Measurements from ENCODE around the gene NCOR1.
"Not testable (repeated sequence)": the region's sequence is repeated elsewhere in the genome, so short reads cannot be mapped to it uniquely, and the experiment has no call there.

Gene NCOR1

GRCh38 chr17:16083223-16083622 is 132.1 kb downstream of the NCOR1 start:
- no peak for DNase-seq

GRCh38 chr17:16081507-16082087 is 133.7 kb downstream of the NCOR1 start:
- DNase-seq = no peak

GRCh38 chr17:16080366-16080765 is 135.0 kb downstream of the NCOR1 start:
- no peak for DNase-seq

GRCh38 chr17:16075949-16076348 is 139.4 kb downstream of the NCOR1 start:
- DNase-seq = no peak

GRCh38 chr17:16074423-16074822 is 140.9 kb downstream of the NCOR1 start:
- no peak for DNase-seq

- no peak for DNase-seq
These were observed 141.5 kb downstream of the NCOR1 start for GRCh38 chr17:16073845-16074244.

GRCh38 chr17:16072031-16072430 is 143.3 kb downstream of the NCOR1 start:
- DNase-seq = no peak

GRCh38 chr17:16068323-16068722 is 147.0 kb downstream of the NCOR1 start:
- DNase-seq = no peak

- no peak for DNase-seq
These were observed 149.2 kb downstream of the NCOR1 start for GRCh38 chr17:16066125-16066524.

GRCh38 chr17:16061631-16062030 is 153.7 kb downstream of the NCOR1 start:
- DNase-seq = no peak

GRCh38 chr17:16055139-16055538 is 160.2 kb downstream of the NCOR1 start:
- DNase-seq = not testable (repeated sequence)

GRCh38 chr17:16052486-16052885 is 162.8 kb downstream of the NCOR1 start:
- no peak for DNase-seq

GRCh38 chr17:16050844-16051243 is 164.5 kb downstream of the NCOR1 start:
- no peak for DNase-seq

- no peak for DNase-seq
These were observed 166.4 kb downstream of the NCOR1 start for GRCh38 chr17:16048811-16049449.

- DNase-seq = no peak
These were observed 168.4 kb downstream of the NCOR1 start for GRCh38 chr17:16046966-16047365.

GRCh38 chr17:16044487-16044886 is 170.8 kb downstream of the NCOR1 start:
- no peak for DNase-seq

- DNase-seq = no peak
These were observed 174.6 kb downstream of the NCOR1 start for GRCh38 chr17:16040710-16041251.

GRCh38 chr17:16037636-16038035 is 177.7 kb downstream of the NCOR1 start:
- no peak for DNase-seq

- no peak for DNase-seq
These were observed 179.1 kb downstream of the NCOR1 start for GRCh38 chr17:16036261-16036660.

- DNase-seq = no peak
These were observed 181.5 kb downstream of the NCOR1 start for GRCh38 chr17:16033729-16034349.

- peak; percentile 69 for DNase-seq
These were observed 187.4 kb downstream of the NCOR1 start for GRCh38 chr17:16027708-16028584.

- no peak for DNase-seq
These were observed 188.4 kb downstream of the NCOR1 start for GRCh38 chr17:16026895-16027294.

- no peak for DNase-seq
These were observed 190.1 kb downstream of the NCOR1 start for GRCh38 chr17:16025202-16025601.
